Suprapubic skin (tissue), 3 donors: ENCODE measurements around the gene ACOT11.

Experiments
- POLR2A ChIP-seq, 2 donors: fragments of 450-650 bp; IDR thresholded peaks; one replicate each; pipeline ENCODE4 v1.6.1; 2017; ENCODE audit warnings: antibody characterized with exemption in 2 of 2, mild to moderate bottlenecking in 2 of 2, moderate library complexity in 2 of 2
- TF ChIP-seq, protein P1 (sequence below), 2 donors: fragments of 200-600 bp in 1 of 2; fragments of 450-650 bp in 1 of 2; sonication (generic) in 1 of 2; IDR thresholded peaks; one replicate each; pipeline ENCODE4 v1.5.1; 2016 to 2019; ENCODE audit warnings: antibody characterized with exemption in 2 of 2, mild to moderate bottlenecking in 1 of 2, moderate library complexity in 1 of 2

- no peak for TF ChIP-seq POLR2A (IDR thresholded peaks at IDR 0.05)
- TF ChIP-seq, protein P1, sequence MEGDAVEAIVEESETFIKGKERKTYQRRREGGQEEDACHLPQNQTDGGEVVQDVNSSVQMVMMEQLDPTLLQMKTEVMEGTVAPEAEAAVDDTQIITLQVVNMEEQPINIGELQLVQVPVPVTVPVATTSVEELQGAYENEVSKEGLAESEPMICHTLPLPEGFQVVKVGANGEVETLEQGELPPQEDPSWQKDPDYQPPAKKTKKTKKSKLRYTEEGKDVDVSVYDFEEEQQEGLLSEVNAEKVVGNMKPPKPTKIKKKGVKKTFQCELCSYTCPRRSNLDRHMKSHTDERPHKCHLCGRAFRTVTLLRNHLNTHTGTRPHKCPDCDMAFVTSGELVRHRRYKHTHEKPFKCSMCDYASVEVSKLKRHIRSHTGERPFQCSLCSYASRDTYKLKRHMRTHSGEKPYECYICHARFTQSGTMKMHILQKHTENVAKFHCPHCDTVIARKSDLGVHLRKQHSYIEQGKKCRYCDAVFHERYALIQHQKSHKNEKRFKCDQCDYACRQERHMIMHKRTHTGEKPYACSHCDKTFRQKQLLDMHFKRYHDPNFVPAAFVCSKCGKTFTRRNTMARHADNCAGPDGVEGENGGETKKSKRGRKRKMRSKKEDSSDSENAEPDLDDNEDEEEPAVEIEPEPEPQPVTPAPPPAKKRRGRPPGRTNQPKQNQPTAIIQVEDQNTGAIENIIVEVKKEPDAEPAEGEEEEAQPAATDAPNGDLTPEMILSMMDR (IDR thresholded peaks at IDR 0.05), result no peak
Measured at GRCh38 chr1:54608566-54609230, 60.7 kb downstream of the ACOT11 start.
